Stimulated activated naive CD4-positive, alpha-beta T cell treated with Interleukin-2 at 50 U/mL for 16 hours (primary cell): ENCODE results near the gene PRR20D.
"Not testable (repeated sequence)": the region's sequence is repeated elsewhere in the genome, so short reads cannot be mapped to it uniquely, and the experiment has no call there.

Experiments
- DNase-seq: peaks from one replicate; lab custom pipeline; 2025; lab: John Stamatoyannopoulos, UW

Gene PRR20D

DNA sequence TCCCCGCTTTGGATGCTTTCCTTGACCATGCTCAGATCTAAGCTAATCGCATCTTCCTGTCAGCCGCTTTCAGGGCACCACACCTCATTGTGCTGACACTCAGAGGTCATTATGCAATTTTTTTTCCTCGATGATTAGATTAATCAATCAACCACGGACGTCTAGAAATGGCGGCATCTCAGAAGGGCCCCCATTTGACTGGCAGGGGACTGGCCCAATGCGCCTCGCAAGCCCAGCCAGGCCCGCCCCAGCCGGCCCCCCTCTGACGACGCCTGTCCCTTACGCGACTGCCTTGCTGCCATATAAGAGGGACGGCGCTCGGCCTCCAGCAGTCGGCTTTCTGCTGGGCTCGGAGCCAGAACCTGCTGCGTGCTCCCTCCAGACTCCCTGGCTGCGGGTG, at the start of gene PRR20D:
Gene PRR20D, plus strand, starts transcription at position 301 of the 400 bp plus-strand sequence. CDS start 387 bp downstream, outside the sequence.
- not testable (repeated sequence) for DNase-seq

DNA sequence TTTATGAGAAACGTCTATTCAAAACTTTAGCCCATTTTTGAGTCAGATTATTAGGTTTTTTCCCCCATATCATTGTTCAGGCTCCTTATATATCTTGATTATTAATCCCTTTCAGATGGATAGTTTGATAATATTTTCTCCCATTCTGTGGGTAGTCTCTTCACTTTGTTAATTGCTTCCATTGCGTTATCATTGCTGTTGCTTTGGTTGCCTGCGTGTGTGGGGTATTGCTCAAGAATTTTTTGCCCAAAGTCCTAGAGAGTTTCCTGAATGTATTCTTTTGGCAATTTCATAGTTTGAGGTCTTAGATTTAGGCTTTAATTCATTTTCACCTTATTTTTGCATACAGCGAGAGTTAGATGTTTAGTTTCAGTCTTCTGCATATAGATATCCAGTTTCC, 45.5 kb upstream of the PRR20D start:
- DNase-seq = no peak

- DNase-seq = no peak
These were observed 36.8 kb upstream of the PRR20D start for GRCh38 chr13:57123681-57124080.

GRCh38 chr13:57128909-57129308, 31.5 kb upstream of the PRR20D start:
- DNase-seq = no peak

DNA sequence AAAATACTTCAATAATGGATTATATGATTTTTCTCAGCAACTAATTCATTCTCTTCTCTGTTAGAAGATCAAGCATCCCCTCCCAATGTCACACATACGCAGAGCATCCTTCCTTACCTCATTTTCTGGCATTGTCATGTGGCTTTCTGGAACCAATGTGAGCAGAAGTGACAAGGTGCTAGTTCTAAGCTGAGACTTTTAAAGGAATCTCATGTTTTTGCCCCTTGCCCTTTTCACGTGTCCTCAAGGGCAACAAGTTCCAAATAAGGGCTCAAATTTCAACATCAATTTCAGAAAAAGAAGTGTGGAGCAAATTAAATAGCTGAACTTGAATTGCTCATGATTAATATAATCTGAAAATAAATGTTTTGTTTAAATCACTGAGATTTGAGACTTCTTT, 24.3 kb upstream of the PRR20D start:
- no peak for DNase-seq

DNA sequence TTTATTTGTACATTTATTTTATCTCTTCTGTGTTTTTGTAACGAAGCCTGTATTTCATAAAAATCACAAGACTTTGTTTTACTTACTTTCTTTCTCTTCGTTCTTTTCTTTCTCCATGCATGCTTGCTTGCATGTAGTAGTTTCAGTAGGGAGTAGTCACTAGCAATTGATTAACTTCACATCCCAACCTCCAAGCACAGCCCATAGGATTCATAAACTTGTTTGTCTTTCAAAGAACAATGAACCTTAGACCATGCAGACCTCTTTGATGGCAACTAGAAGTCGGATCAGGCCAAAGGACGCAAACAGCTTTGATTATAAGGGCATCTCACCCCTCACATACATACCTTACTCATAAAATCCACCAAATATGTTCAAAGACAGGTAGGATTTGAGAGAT, 22.8 kb upstream of the PRR20D start:
- no peak for DNase-seq

DNA sequence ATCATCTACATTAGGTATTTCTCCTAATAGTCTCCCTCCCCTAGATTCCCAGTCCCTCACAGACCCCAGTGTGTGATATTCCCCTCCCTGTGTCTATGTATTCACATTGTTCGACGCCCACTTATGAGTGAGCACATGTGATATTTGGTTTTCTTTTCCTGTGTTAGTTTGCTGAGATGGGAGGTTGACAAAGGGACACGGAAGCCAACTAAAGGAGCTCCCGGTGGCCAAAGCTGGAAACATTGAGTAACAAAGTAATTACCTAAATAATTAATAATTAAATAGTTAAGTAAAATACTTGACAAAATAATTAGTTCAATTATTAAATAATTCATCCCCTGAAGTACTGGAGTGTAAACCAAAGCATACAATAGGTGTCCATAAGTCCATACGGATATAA, 21.4 kb upstream of the PRR20D start:
- no peak for DNase-seq

DNA sequence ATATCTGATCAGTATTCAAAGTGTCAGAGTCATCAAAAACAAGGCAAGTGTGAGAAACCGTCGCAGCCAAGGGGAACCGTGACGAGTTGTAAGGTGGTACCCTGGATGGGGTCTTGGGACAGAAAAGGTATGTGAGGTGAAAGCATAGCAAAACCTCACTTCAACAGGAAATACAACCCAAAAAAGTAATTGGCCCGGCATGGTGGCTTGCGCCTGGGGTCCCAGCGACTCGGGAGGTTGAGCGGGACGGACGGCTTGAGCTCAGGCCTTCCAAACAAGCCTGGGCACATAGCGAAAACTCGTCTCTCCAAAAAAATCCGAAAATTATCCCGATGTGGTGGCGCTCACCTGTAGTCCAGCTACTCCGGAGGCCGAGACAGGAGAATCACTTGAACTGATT, 20.7 kb upstream of the PRR20D start:
- DNase-seq = not testable (repeated sequence)

DNA sequence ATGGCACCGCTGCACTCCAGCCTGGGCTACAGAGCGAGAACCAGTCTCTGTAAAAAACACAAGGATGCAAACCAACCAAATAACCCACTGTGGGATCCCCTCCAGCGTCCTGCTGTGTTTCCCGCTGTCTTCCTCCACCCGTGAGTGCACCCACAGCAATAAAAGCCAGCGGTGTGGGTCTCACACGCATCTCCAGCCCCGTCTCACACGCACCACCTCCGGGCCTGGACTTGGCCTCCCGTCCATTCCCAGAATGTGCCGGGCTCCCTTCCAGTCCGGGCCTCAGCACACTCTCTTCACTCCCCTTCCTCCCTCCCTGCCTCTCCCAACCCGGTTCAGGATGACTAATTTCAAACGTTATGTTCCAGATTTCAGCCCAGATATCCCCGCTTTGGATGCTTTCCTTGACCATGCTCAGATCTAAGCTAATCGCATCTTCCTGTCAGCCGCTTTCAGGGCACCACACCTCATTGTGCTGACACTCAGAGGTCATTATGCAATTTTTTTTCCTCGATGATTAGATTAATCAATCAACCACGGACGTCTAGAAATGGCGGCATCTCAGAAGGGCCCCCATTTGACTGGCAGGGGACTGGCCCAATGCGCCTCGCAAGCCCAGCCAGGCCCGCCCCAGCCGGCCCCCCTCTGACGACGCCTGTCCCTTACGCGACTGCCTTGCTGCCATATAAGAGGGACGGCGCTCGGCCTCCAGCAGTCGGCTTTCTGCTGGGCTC, 20.0 kb upstream of the PRR20D start, which contains the start of gene PRR20A:
Gene PRR20A, plus strand, starts transcription at position 684 of the 734 bp plus-strand sequence. CDS start 387 bp downstream, outside the sequence.
- not testable (repeated sequence) for DNase-seq

GRCh38 chr13:57147188-57147587, 13.2 kb upstream of the PRR20D start, which contains the start of gene PRR20B:
PRR20B (plus strand) TSS chr13:57147488; CDS start chr13:57147875, 387 bp downstream.
- DNase-seq = not testable (repeated sequence)

DNA sequence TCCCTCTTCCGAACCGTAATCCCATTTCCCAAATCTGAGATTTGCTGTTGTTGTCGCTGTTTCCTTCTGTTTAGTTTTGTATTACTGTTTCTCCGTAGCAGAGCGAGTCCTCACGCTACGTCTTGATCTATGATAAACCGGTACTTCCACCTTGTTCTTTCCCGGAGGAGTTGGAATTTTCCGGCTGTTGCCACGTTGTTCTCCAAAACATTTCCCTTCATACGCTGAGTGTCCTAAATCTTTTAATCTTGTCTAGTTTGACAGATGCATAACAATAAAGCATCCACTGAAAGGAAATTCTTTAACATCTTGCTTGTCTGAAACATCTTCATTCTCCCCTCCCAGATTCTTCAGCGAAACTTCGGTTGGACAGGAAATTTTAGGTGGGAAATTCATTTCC, 12.3 kb upstream of the PRR20D start:
- DNase-seq = not testable (repeated sequence)

DNA sequence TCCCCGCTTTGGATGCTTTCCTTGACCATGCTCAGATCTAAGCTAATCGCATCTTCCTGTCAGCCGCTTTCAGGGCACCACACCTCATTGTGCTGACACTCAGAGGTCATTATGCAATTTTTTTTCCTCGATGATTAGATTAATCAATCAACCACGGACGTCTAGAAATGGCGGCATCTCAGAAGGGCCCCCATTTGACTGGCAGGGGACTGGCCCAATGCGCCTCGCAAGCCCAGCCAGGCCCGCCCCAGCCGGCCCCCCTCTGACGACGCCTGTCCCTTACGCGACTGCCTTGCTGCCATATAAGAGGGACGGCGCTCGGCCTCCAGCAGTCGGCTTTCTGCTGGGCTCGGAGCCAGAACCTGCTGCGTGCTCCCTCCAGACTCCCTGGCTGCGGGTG, 6.7 kb upstream of the PRR20D start, which contains the start of gene PRR20C:
Gene PRR20C, plus strand, starts transcription at position 301 of the 400 bp plus-strand sequence. CDS start 387 bp downstream, outside the sequence.
- not testable (repeated sequence) for DNase-seq

- DNase-seq = not testable (repeated sequence)
These were observed 6.5 kb downstream of the PRR20D start, which contains the start of gene PRR20E for GRCh38 chr13:57166897-57167296. PRR20E (plus strand) TSS chr13:57167197; CDS start chr13:57167584, 387 bp downstream.

DNA sequence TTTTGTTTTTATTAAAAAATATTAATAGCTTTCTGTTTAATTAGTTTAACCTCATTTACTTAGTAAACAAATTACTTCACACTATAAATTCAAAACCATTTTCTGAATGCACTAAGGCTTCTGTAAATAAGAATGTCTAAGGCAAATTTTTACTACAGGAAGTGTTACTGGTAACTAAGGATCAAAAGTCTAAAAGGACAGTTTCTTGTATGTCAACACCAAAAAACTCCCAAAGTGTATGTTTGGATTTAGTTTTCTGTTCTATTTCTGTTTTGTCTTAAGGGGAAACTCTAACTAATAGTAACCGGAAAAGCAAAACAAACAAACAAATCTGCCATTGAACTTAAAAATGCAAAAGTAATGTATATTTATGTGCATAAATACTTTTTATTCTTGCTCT, 31.2 kb downstream of the PRR20D start:
- DNase-seq = no peak

- no peak for DNase-seq
These were observed 52.6 kb downstream of the PRR20D start for GRCh38 chr13:57212989-57213388.
